GM21423 (cell line): ENCODE data around the gene CDHR3.

Experiments
- ATAC-seq: cut with Tn5 transposase; IDR thresholded peaks from one replicate; pipeline ENCODE4 v1.9.1; 2021; ENCODE audit warnings: mild to moderate bottlenecking, moderate library complexity; ENCODE audit not compliant: unreplicated experiment

The CDHR3 gene

GRCh38 chr7:106045586-106045985 lies 82.5 kb downstream of the CDHR3 start:
- ATAC-seq, result no peak

GRCh38 chr7:106047184-106047583 lies 84.1 kb downstream of the CDHR3 start:
- no peak for ATAC-seq

- no peak for ATAC-seq
Observed at GRCh38 chr7:106047818-106048705, 85.0 kb downstream of the CDHR3 start.

GRCh38 chr7:106048706-106049020 lies 85.6 kb downstream of the CDHR3 start:
- ATAC-seq, result no peak

- ATAC-seq, result no peak
Observed at GRCh38 chr7:106049139-106049752, 86.2 kb downstream of the CDHR3 start.

- ATAC-seq, result no peak
Observed at GRCh38 chr7:106050002-106050745, 87.1 kb downstream of the CDHR3 start.

- ATAC-seq, result no peak
Observed at GRCh38 chr7:106050746-106051117, 87.7 kb downstream of the CDHR3 start.

GRCh38 chr7:106052681-106053080 lies 89.6 kb downstream of the CDHR3 start:
- ATAC-seq, result no peak

- ATAC-seq, result no peak
Observed at GRCh38 chr7:106053109-106053508, 90.0 kb downstream of the CDHR3 start.

GRCh38 chr7:106054156-106054910 lies 91.3 kb downstream of the CDHR3 start:
- no peak for ATAC-seq

- no peak for ATAC-seq
Observed at GRCh38 chr7:106054971-106055532, 92.0 kb downstream of the CDHR3 start.

- peak; percentile 39 for ATAC-seq
Observed at GRCh38 chr7:106056513-106057203, 93.6 kb downstream of the CDHR3 start.

- no peak for ATAC-seq
Observed at GRCh38 chr7:106057204-106057961, 94.3 kb downstream of the CDHR3 start.

GRCh38 chr7:106057962-106058927 lies 95.2 kb downstream of the CDHR3 start:
- peak; percentile 65 for ATAC-seq

- no peak for ATAC-seq
Observed at GRCh38 chr7:106058928-106059324, 95.9 kb downstream of the CDHR3 start.

GRCh38 chr7:106059556-106059955 lies 96.5 kb downstream of the CDHR3 start:
- ATAC-seq, result no peak

- no peak for ATAC-seq
Observed at GRCh38 chr7:106060394-106060920, 97.4 kb downstream of the CDHR3 start.
